ENCODE results near the gene MYO9A.

Gene MYO9A

GRCh38 chr15:71809346-71809745, 308.6 kb downstream of the MYO9A start:
- no peak for TF ChIP-seq CTCF (IDR thresholded peaks at IDR 0.05; ENCODE audit: low read depth, low read length)
- no peak for DNase-seq (ENCODE audit: extremely low read depth, low read depth)

- no peak for TF ChIP-seq CTCF (IDR thresholded peaks at IDR 0.05; ENCODE audit: low read depth, low read length)
- no peak for DNase-seq (ENCODE audit: extremely low read depth, low read depth)
Measured at GRCh38 chr15:71808311-71809020, 309.5 kb downstream of the MYO9A start.

GRCh38 chr15:71807691-71808091, 310.3 kb downstream of the MYO9A start:
- TF ChIP-seq CTCF (IDR thresholded peaks at IDR 0.05; ENCODE audit: low read depth, low read length) = no peak
- no peak for DNase-seq (ENCODE audit: extremely low read depth, low read depth)

- DNase-seq (ENCODE audit: extremely low read depth, low read depth) = no peak
- TF ChIP-seq CTCF (IDR thresholded peaks at IDR 0.05; ENCODE audit: low read depth, low read length) = no peak
Measured at GRCh38 chr15:71807125-71807629, 310.8 kb downstream of the MYO9A start.

- TF ChIP-seq CTCF (IDR thresholded peaks at IDR 0.05; ENCODE audit: low read depth, low read length) = no peak
- DNase-seq (ENCODE audit: extremely low read depth, low read depth) = no peak
Measured at GRCh38 chr15:71806452-71806931, 311.5 kb downstream of the MYO9A start.

GRCh38 chr15:71804695-71805470, 313.1 kb downstream of the MYO9A start:
- no peak for TF ChIP-seq CTCF (IDR thresholded peaks at IDR 0.05; ENCODE audit: low read depth, low read length)
- no peak for DNase-seq (ENCODE audit: extremely low read depth, low read depth)

- no peak for DNase-seq (ENCODE audit: extremely low read depth, low read depth)
- no peak for TF ChIP-seq CTCF (IDR thresholded peaks at IDR 0.05; ENCODE audit: low read depth, low read length)
Measured at GRCh38 chr15:71804226-71804625, 313.7 kb downstream of the MYO9A start.
